DND-41 (cell line): Measurements from ENCODE around the gene MAP4.
A peak's percentile ranks its signal among the peaks of the same experiment; 100 is the strongest.

Source experiments
- ATAC-seq: fragments of 200-7000 bp; cut with Tn5 transposase; 3 replicates; pipeline ENCODE4 v1.9.1; 2021; ENCODE audit warnings: low read depth; ENCODE audit not compliant: insufficient read depth
- DNase-seq: peaks from one replicate; pipeline ENCODE4 v3.0.0-alpha.2; 2020
- H2AFZ ChIP-seq: 2 replicates; pipeline ENCODE4 v1.6.0; 2012; ENCODE audit warnings: low read depth, low read length
- H3K27ac ChIP-seq: 2 replicates; pipeline ENCODE4 v1.5.1; 2012; ENCODE audit warnings: low read length, inconsistent platforms
- H3K27me3 ChIP-seq: fragments of 200-600 bp; sonication (generic); 2 replicates; pipeline ENCODE4 v1.6.0; 2012; ENCODE audit warnings: low read length, mild to moderate bottlenecking, inconsistent platforms; ENCODE audit not compliant: insufficient read depth, poor library complexity
- H3K36me3 ChIP-seq: 2 replicates; pipeline ENCODE4 v1.5.1; 2012; ENCODE audit warnings: low read length, inconsistent platforms; ENCODE audit not compliant: insufficient read depth
- H3K4me1 ChIP-seq: 2 replicates; pipeline ENCODE4 v1.5.1; 2012; ENCODE audit warnings: mild to moderate bottlenecking, low read length; ENCODE audit not compliant: insufficient read depth
- H3K4me2 ChIP-seq: 2 replicates; pipeline ENCODE4 v1.6.0; 2012; ENCODE audit warnings: mild to moderate bottlenecking, moderate library complexity, low read length, inconsistent platforms; ENCODE audit not compliant: insufficient read depth
- H3K4me3 ChIP-seq, 2 experiments: fragments of 200-600 bp in 1 of 2; shearing (Covaris generic) in 1 of 2; 2 replicates each; pipeline ENCODE4 v1.5.1; 2012 to 2016; ENCODE audit warnings: inconsistent platforms in 2 of 2, low read length in 2 of 2, mild to moderate bottlenecking in 2 of 2, low read depth in 1 of 2, moderate library complexity in 1 of 2
- H3K79me2 ChIP-seq: 2 replicates; pipeline ENCODE4 v1.6.0; 2012; ENCODE audit warnings: low read length, inconsistent platforms; ENCODE audit not compliant: insufficient read depth
- H3K9ac ChIP-seq: 2 replicates; pipeline ENCODE4 v1.6.0; 2012; ENCODE audit warnings: low read depth, mild to moderate bottlenecking, inconsistent platforms, low read length, moderate library complexity
- H3K9me3 ChIP-seq: 2 replicates; pipeline ENCODE4 v1.5.1; 2012; ENCODE audit warnings: low read length, moderate library complexity, mild to moderate bottlenecking, inconsistent platforms; ENCODE audit not compliant: insufficient read depth, severe bottlenecking
- H4K20me1 ChIP-seq: 2 replicates; pipeline ENCODE4 v1.6.0; 2012; ENCODE audit warnings: low read length; ENCODE audit not compliant: insufficient read depth
- CTCF ChIP-seq: IDR thresholded peaks from 2 replicates; pipeline ENCODE4 v1.5.1; 2012; ENCODE audit warnings: borderline replicate concordance, low read length, moderate library complexity, mild to moderate bottlenecking; ENCODE audit not compliant: poor library complexity, severe bottlenecking; ENCODE audit errors: extremely low read depth
- EZH2 ChIP-seq: IDR thresholded peaks from 3 replicates; pipeline ENCODE4 v1.6.1; 2012; ENCODE audit warnings: borderline replicate concordance, low read depth, mild to moderate bottlenecking, moderate library complexity, low read length, inconsistent platforms; ENCODE audit not compliant: severe bottlenecking

The MAP4 gene

GRCh38 chr3:47865192-47865591 is 151.0 kb downstream of the MAP4 start:
- no peaks in the 10 kb centered on the region for H3K79me2 ChIP-seq
- no peaks in the 10 kb centered on the region for H3K9me3 ChIP-seq
- H3K27me3 ChIP-seq = no peaks in the 10 kb centered on the region
- H2AFZ ChIP-seq = no peak overlapping the region
- no peak for ATAC-seq
- H3K27ac ChIP-seq = no peak overlapping the region
- H3K9ac ChIP-seq = no peak overlapping the region
- H3K36me3 ChIP-seq = peaks cover 51% of the 10 kb centered on the region
- no peak overlapping the region for H3K4me3 ChIP-seq
- no peak overlapping the region for H3K4me2 ChIP-seq
- no peak for DNase-seq
- no peaks in the 10 kb centered on the region for H3K4me1 ChIP-seq
- no peaks in the 10 kb centered on the region for H4K20me1 ChIP-seq
- no peak for TF ChIP-seq EZH2
- no peak for TF ChIP-seq CTCF

- Histone ChIP-seq H3K9me3 (no peaks in the 10 kb centered on the region), H3K4me3 (no peak overlapping the region), H3K27ac (no peak overlapping the region), H3K9ac (no peak overlapping the region), H3K27me3 (no peaks in the 10 kb centered on the region), H3K4me1 (no peaks in the 10 kb centered on the region), H3K79me2 (no peaks in the 10 kb centered on the region), H3K36me3 (peaks cover 41% of the 10 kb centered on the region), H3K4me2 (no peak overlapping the region), H2AFZ (no peak overlapping the region), H4K20me1 (no peaks in the 10 kb centered on the region)
- ATAC-seq = peak; percentile 12; the same call in 1 of the 3 replicates
- DNase-seq = no peak
- TF ChIP-seq EZH2 (no peak), CTCF (no peak)
These were observed 152.7 kb downstream of the MAP4 start for GRCh38 chr3:47863391-47864128.

- no peak overlapping the region for H3K4me3 ChIP-seq
- H3K27ac ChIP-seq = no peak overlapping the region
- TF ChIP-seq EZH2 = no peak
- TF ChIP-seq CTCF = no peak
- no peak overlapping the region for H3K4me2 ChIP-seq
- H3K4me1 ChIP-seq = no peaks in the 10 kb centered on the region
- H3K79me2 ChIP-seq = no peaks in the 10 kb centered on the region
- peaks cover 28% of the 10 kb centered on the region; the same call in 1 of the 2 replicates for H3K36me3 ChIP-seq
- no peak for DNase-seq
- no peaks in the 10 kb centered on the region for H3K27me3 ChIP-seq
- no peak overlapping the region for H2AFZ ChIP-seq
- H3K9me3 ChIP-seq = no peaks in the 10 kb centered on the region
- H4K20me1 ChIP-seq = 0 out of 2 replicates have a peak, but pooled peaks cover 2% of the 10 kb centered on the region
- no peak overlapping the region for H3K9ac ChIP-seq
- peak; percentile 44; the same call in 1 of the 3 replicates for ATAC-seq
These were observed 156.1 kb downstream of the MAP4 start for GRCh38 chr3:47859956-47860605.
